GM18505 (cell line): Measurements from ENCODE around the gene IPCEF1.

Experiments
- ATAC-seq: cut with Tn5 transposase; IDR thresholded peaks from one replicate; pipeline ENCODE4 v1.9.1; 2021; ENCODE audit not compliant: unreplicated experiment
- POLR2A ChIP-seq: IDR thresholded peaks from 4 replicates; pipeline ENCODE4 v1.6.1; 2011; ENCODE audit warnings: borderline replicate concordance; ENCODE audit not compliant: insufficient read depth, insufficient read length; ENCODE audit errors: extremely low read depth

IPCEF1 gene

DNA sequence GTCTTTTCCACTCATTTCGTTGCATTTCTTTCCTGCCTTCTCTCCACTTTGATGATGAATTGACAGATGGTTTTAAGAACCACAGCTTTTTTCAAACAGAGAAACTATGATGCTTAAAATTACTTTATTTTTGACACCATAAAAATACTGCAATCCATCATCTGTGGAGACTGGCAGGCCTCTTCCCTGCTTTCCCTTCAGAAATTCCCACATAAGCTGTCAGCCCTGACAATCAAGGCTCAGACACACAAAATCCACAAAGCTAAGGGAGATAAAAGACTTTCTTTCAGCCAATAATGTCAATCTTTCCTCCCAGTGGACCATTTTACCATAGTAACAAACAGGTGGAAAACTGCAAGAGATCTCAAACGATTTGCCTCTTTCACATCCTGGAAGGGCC lies 82.4 kb downstream of the IPCEF1 start:
- no peak for TF ChIP-seq POLR2A

DNA sequence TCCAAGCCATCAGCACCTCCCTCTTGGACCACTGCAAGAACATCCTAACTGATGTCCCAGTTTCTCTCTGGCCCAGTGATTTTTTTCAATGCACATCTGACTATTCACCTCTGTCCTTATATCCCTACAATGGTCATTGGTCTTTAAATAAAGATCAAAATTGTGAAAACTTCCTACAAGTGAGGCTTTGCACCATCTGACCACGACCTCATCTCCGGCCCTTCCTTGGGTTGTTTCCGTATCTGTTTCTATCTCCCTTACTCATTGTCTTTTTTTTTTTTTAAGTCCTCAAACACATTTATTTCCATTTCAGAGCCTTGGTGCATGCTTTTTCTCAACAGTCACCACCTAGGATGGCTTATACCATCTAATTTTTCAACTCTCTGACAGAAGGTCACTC lies 88.1 kb downstream of the IPCEF1 start:
- TF ChIP-seq POLR2A: no peak
- ATAC-seq: no peak

More for the DNA sequence above, 82.4 kb downstream of the IPCEF1 start:
- no peak for ATAC-seq

DNA sequence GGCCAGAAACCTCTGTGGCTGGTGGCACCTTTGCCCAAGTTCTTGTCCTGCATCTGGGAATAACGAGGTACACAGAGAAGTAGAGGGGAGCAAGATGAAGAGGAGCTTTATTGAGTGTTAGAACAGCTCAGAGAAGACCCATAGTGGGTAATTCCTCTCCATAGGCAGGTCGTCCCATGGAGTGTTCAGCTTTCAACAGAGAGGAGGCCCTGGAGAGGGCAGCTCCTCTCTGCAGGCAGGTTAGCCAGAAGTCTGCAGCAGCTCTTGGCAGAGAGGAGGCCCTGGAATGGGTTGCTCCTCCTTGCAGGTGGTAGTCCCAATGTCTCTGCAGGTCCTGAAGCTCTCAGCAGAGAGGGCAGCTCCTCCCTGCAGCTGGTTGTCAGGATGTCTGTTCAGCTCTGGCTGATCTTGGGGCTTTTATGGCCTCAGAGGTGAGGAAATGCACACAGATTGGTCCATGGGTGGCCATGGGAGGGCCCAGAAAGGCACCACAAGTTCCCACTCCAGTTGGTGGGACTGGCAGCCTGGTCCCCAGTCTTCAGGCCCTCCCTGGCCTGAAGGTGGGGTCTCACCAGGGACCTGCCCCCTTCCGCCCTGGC lies 89.0 kb downstream of the IPCEF1 start:
- TF ChIP-seq POLR2A: no peak

DNA sequence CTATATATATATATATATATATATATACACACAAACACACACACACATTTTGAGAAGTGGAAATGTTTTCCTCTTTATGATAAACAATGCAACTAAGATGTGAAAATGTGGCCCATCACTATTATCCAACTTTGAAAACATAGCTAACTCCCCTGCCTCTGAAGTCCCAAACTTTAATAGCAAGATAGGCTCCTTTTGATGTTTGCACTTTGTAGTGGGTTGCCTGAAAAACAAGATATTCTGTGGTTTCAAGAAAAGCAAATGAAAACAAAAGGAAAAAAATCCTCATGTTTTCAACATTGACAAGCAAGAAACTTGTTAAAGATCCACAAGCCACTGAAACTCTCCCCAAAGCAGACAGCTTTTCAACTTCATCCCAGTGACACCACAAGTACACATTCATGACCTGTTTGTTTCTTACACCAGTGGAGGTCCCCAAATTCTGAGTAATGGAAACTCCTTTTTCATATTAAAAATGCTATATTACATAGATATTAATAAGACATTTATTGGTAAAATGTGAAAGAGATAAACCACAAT lies 90.0 kb downstream of the IPCEF1 start:
- no peak for ATAC-seq
- TF ChIP-seq POLR2A: no peak

More for the DNA sequence above, 89.0 kb downstream of the IPCEF1 start:
- ATAC-seq: no peak

- no peak for ATAC-seq
- TF ChIP-seq POLR2A: no peak
These were observed 94.8 kb downstream of the IPCEF1 start for GRCh38 chr6:154261688-154262397.

DNA sequence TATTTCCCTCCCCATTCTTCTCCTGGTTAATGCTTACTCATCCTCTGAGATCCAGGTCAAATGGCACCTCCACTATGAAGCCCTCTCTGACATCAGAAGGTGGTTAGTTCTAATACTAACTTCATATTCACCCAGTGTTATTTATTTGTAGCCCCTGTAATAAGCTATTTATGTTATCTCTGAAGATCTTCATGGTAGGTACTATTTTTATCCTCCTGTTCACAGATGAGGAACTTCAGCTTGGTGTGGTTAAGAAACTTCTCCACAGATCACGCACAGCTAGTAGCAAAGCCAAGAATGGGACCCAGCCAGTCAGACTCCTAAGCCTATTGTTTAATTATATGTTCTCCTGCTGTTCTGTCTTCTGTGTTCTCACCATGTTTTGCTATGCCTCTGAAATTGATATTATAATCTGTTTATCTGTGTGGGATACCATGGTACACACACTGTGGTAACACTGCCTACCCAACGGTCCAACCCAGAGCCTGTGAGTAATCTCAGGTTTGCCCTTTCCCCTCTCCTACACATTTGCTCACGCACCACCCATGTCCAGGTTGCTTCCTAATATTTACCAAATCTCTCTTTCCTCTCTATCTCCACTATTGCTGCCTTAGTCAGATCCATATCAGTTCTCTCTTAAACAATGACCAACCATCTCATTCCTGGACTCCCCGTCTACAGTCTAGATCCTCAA lies 98.4 kb downstream of the IPCEF1 start:
- no peak for TF ChIP-seq POLR2A
- peak; percentile 77 for ATAC-seq

DNA sequence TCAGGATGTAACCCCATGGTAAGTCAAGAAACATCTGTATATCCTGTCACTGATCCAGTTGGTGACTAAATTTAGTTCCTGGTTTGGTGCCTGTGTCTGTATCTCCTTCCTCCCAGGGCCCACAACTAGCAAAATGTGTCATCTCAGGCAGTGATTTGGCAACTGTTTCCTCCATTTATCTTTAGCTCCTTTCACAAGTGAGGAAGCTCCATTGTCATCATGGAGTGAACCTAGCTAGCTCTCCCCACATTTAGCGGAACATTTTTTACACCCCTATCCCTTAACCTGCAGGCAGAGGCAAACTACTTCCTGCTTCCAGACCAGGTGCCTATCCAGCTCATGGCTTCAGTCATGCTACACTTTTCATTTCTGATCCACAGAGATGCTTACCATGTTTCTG lies 99.5 kb downstream of the IPCEF1 start:
- TF ChIP-seq POLR2A: no peak
- ATAC-seq: no peak

DNA sequence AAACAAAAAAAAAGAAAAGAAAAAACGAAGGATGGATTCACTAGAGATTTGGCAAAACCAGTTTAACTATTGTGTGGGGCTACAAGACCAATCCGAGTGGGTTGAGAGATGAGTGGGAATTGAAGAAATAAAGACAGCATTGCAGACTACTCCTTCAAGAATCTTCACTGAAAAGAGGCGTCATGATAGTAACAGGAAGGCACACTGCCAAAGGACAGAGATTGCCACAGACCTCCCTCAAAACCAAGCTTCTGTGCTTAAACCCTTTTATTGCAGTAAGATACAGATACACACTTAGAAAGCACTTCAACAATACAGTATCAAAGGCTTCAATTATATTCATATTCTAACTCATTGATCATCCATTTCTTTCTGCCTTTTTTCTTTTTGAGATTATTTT lies 103.9 kb downstream of the IPCEF1 start:
- no peak for ATAC-seq
- TF ChIP-seq POLR2A: no peak

DNA sequence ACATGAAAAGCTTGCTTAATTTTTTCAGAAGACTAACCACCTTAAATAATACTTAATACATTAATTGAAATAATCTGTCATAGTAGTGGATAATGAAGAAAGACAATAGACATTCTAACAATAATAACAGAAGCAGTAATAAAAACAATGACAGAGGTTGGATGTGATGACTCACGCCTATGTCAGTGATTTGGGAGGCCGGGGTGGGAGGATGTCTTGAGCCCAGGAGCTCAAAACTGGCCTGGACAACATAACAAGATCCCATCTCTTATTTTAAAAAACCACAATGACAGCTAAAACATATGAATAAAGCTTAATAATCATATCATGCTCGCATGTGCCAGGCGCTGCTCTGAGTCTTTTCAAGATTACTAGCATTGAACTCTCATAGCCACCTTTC lies 105.5 kb downstream of the IPCEF1 start:
- no peak for TF ChIP-seq POLR2A
- no peak for ATAC-seq

DNA sequence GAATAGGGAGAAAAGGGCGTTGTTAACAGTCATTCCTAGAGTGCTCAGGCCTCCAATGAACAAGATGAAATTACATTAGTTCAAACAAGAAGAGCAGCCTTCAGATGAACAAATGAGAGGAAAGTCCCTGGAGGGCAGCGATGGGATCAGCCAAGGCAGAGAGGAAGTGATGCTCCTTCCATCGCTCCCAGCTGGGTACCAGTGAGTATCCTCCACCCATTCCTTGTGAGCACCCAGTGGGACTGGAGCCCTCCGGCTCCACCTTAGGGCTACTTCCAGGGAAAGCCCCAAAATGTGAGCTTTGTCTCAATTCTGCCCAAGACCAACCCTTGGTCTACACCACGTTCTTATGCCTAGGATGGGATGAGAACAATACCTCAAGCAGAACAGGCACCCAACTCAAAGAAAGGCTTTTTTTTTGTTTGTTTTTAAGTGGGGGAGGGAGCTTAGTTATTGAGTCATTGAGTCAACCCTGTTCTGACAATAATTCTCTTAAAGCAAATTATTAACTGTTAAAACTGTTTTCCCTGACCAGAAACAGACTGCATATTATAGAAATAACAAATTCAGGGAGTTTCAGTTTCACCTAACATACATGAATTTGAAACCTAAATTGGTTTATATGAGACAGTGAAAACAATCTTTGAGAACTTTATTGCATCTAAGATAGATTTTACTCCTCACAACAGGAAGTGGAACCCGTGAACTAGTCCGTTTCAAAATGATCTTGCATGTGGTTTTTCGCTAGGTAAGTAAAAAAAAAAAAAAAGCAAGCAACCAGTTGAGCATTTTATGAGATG lies 106.9 kb downstream of the IPCEF1 start:
- TF ChIP-seq POLR2A: peak; percentile 26
- peak; percentile 80 for ATAC-seq

GRCh38 chr6:154247119-154247861 lies 109.3 kb downstream of the IPCEF1 start:
- TF ChIP-seq POLR2A: no peak
- peak; percentile 35 for ATAC-seq

DNA sequence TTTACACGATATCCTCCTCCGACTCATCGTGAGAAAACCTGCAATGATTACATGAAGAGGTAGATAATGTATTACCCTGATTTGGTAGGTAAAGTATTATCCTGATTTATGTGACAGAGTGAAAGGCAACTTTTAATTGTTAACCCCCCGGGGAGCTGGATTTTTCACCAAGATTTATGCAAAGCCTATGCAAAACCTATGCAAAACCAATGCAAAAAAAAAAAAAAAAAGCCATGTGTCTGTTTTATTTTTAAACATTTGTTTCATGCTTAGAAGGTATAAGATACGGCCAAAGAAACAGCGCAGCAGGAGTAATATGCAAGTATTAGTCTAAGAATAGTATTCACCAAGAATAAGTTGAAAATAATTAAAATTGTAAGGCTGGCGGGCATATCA lies 109.9 kb downstream of the IPCEF1 start:
- no peak for TF ChIP-seq POLR2A
- ATAC-seq: no peak

DNA sequence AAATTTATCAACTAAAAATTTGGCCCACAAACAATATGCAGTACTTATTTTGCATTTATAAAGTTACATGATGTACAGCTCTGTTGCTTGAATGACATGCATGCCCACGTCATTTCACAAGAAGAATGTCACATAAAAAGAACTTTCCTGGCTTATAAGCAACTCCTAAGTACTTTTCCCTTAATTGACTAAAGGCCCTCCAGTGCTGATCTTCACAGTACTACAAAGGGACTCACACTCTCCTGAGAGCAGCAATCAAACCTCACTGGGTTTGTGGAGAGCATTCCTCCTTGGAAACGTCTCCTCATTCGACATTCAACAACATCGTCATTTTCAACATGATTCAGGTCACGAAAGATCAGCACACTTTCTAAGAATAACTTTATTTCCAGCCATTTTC lies 111.1 kb downstream of the IPCEF1 start:
- no peak for ATAC-seq
- no peak for TF ChIP-seq POLR2A
